GM19240 (cell line): Measurements from ENCODE around the gene SLC22A23.

Source experiments
- DNase-seq: peaks from one replicate; pipeline ENCODE4 v3.0.0; 2011; ENCODE audit warnings: low spot score; ENCODE audit not compliant: insufficient read length

Gene SLC22A23

DNA sequence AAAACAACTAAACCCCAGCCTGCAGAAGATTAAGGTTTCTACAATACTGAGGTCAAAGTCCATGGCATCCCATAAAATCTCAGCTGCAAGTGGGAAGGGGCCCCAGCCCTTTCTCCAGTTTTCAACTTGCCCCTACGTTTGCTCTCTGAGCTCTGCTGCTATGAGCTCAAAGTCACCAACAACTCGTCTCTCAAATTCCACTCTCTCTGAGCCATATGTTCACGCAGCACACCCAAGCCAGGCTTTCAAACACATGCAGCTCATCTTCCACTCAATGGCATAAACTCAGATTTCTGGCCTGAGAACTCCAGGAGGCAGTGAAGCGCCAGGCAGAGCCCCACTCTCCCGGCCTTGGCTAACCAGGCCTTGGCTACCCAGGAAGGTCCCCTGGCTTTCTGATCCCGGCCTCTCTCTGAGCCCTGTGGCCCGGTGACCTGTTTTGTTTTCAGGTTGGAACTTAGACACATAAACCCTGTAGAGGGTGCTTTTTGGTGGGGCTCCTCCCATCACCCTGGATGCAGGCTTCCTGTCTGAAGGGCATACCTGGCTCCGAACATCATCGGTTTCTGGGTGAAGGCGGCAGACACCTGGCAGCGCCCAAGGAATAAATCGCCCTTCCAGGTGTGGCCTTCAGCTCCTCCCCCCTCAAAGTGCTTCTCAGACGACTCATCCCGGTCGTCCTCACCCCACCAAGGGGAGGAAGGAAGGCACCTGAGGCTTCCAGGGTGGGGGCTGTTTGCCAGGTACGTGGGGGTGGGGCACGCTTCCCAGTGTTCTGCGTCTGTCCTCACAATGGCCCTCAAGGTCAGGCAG lies 12.4 kb downstream of the SLC22A23 start:
- no peak for DNase-seq

DNA sequence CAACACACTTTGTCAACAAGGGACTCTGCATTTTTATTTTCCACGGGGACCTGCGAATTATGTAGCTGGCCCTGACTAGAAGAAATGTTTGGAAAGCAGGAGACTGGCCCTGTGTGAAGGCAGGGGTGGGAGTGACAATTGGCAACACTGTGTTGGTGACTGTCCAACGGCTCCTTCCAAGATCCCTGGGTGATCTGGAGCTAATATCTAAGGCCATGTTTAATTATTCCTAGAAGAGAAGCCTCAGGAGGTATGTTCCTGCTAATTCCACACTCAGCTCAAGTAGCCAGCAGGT lies 13.7 kb downstream of the SLC22A23 start:
- DNase-seq, result no peak

DNA sequence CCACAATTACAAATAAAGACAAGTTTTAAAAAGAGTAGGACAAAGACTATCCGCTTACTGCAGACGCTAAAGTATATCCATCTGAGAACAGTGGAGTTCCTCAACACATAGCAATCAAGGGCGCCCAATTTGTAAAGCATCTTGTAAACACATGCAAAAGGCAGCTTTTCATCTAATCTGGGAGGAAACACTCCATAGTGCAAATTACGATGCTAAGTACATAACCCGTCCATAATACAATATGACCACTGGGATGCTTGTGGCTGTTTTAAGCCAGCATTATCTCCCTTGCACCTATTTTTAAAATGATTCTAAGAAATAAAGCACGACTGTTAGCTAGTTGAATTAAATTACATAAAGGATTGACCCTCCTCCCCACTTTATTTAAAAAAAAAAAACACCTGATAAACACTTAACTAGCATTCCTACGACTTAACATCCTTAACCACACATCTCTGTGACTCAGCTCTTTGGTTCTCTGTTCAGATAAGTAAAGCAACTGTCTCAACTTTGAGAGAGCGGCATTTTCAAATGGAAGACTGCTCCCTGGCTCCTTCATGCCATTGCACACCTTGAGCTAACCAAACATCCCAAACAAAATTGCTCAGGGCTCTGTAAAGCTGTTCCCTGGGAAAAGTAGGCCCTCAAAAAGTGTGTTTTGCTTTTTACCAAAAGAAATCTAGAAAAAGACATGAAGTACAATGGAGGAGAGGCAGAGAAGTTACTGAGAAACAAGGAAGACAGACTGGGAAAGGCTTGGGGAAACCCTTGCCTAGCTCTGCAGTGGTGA lies 14.2 kb downstream of the SLC22A23 start:
- no peak for DNase-seq

GRCh38 chr6:3440911-3441310 lies 15.9 kb downstream of the SLC22A23 start:
- no peak for DNase-seq

DNA sequence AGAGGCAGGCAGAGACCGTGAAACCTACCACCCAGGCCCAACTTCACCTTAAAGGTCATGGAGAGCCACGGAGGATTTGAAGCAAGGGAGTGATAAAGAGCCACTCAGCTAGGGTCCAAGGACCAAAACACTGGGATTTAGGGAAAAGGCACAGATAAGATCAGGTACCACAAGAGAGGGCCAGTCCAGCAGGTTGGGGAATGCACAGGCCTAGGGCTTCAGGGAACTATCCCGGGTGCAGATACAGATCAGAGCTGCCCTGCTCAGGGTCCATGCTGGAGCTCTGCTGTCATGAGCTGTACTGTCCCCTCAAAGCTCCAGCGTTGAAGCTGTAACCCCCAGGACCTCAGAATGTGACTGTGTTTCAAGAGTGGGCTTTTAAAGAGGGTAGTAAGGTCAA lies 16.9 kb downstream of the SLC22A23 start:
- DNase-seq, result no peak

GRCh38 chr6:3438190-3439167 lies 18.4 kb downstream of the SLC22A23 start:
- DNase-seq, result no peak

DNA sequence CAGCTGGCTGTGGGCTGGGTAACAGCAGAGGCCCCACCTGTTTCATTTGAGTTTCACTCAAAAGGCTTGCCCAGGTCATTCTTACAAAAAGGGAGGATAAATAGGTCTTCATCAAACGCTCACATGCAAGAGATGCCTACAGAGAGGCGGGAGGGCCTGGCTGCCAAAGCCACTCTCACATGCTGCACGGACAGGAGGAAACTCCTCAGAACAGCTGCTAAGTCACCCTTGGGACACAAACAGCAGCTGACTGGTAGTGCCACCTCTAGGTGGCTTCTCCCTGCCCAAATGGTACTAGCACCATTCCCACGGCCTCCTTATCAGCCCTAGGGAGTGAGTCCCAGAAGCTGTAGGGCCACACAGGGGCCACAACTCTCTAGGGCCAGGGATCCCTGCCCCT lies 23.8 kb downstream of the SLC22A23 start:
- DNase-seq, result no peak

- DNase-seq, result no peak
These were observed 24.4 kb downstream of the SLC22A23 start for GRCh38 chr6:3432416-3432815.

DNA sequence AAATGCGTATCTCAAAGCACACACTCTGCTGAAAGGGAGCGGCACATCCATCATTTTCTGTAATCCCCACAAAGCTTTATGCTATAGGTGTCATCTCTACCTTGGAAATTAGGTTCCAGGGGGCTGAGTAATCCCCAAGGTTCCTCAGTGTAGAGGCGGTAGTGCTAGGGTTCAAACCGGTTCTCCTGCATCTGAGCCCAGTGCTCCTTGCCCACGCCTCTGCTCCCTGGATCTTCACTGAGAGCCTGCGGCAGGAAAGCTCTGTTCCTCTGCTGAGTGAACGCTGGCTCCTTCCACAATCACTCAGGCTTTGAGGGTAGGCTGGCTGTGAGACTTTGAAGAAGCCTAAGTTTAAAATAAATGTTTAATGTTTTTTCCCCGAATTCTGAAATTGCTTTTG lies 24.9 kb downstream of the SLC22A23 start:
- no peak for DNase-seq

- DNase-seq, result no peak
These were observed 27.6 kb downstream of the SLC22A23 start for GRCh38 chr6:3429211-3429610.

DNA sequence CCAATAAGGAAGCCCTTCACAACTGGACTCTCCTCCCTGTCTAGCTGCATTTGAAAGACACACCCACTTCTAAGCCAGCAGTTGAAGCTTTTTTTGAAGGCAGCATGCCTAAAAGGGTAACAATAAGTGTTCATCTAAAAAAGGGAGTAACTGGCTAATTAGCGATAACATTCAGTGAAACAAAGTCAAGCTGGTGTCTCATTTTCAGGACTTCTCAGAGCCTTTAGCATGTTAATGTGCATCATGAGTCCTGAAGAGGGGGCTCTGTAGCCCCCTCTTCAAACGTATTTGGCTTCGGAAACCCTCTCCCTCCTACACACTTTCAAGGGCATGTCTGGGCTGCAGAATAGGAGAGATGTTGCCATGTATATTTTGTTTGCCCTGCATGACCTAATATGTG lies 28.1 kb downstream of the SLC22A23 start:
- no peak for DNase-seq

DNA sequence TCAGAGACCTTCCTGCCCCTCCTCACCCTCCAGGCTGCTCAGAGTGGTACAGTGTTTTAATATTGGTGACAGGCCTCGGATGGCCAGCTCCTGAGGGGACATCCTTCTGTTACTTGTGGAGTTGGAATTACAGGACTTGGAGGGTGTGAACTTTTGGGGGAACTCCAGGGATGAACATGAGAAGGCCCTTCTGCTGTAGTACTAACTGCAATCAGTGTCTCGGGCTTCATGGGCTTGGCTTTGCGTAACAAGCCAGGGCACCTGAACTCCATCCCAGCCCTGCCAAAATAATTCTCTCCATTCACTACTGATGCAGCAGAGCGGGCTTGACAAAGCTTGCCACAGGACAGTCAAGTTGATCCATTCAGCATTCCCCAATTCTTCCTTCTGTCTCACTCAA lies 28.6 kb downstream of the SLC22A23 start:
- DNase-seq, result no peak

- DNase-seq, result no peak
These were observed 29.2 kb downstream of the SLC22A23 start for GRCh38 chr6:3427687-3428085.

DNA sequence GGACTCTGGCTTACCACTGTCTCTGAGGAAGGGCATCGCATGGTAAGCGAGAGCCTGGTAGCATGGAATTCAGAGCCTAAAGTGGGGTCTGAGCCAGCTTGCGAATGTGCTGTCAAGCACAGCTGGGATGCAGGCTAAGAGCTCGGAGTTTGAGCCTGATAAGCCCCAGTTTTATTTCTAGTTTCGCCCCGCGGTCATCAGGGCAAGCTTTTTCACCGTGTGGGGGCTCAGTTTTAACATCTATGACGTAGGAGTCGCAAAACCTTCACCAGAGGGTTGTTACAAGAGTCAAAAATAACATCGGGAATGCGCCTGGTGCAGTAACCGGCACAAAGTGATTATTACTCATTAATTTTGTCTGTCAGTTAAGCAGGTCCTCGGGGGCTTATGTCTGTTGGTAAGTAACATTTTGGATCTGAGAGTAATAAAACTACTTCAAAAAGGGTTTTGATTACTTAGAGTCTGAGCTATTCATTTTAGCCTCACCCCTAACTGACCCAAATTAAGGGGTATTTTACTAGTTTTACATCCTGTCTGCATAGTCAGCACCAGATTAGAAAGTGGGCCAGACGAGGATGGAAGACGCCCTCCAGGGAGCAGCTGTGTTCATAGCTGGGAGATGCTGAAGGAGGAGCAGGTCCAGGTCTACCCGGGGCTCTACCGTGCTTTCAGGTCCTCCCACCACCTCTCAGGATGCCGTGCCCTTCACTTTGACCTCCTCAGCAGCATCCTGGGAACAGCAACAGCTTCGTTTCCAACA lies 29.7 kb downstream of the SLC22A23 start:
- DNase-seq, result no peak

- DNase-seq, result no peak
These were observed 30.5 kb downstream of the SLC22A23 start for GRCh38 chr6:3426091-3426926.

DNA sequence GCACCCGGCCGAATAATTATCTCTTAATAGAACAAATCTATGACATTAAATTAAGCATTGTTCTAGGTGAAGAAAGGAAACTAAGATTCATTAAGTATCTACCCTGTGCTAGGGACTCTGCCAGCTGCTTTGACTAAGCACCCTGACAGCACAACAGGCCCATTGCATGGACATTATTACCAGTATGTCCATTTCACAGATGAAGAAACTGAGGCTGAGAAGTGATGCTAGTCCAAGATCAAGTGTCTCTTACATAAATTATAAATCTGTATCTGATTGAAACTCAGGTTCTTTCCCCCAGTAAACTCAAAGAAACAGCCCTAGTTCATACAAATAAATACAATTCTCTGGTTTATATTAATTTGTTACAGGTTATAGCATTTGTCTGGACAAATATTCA lies 31.3 kb downstream of the SLC22A23 start:
- DNase-seq, result no peak

GRCh38 chr6:3424185-3424927 lies 32.5 kb downstream of the SLC22A23 start:
- DNase-seq, result no peak

- no peak for DNase-seq
These were observed 33.2 kb downstream of the SLC22A23 start for GRCh38 chr6:3423439-3424184.
